Transverse colon (tissue), 4 donors: ENCODE data around the gene PCBP3.

Source experiments
- CTCF ChIP-seq, 5 experiments: fragments of 200-600 bp in 3 of 5; fragments of 450-650 bp in 2 of 5; sonication (generic) in 3 of 5; IDR thresholded peaks; 1 replicate in 2 of 5; 2 replicates in 3 of 5; pipeline ENCODE4 v1.5.1; 2016 to 2017; ENCODE audit warnings: antibody characterized with exemption in 5 of 5, inconsistent platforms in 3 of 5, mild to moderate bottlenecking in 2 of 5, moderate library complexity in 1 of 5
- EP300 ChIP-seq: sonication (generic); formaldehyde crosslinking; IDR thresholded peaks from one replicate; pipeline ENCODE4 v1.6.1; 2017; ENCODE audit warnings: antibody characterized with exemption, low read depth
- POLR2A ChIP-seq: fragments of 450-650 bp; IDR thresholded peaks from one replicate; pipeline ENCODE4 v1.6.1; 2016; ENCODE audit warnings: antibody characterized with exemption, mild to moderate bottlenecking, moderate library complexity
- POLR2AphosphoS5 ChIP-seq, 3 donors: sonication (generic); formaldehyde crosslinking; IDR thresholded peaks; one replicate each; pipeline ENCODE4 v1.6.1; 2016; ENCODE audit warnings: antibody characterized with exemption in 3 of 3

- TF ChIP-seq CTCF (IDR thresholded peaks at IDR 0.05) (no peak), POLR2AphosphoS5 (IDR thresholded peaks at IDR 0.05) (no peak), EP300 (no peak), POLR2A (no peak)
Observed at GRCh38 chr21:45935628-45936027, 292.1 kb downstream of the PCBP3 start.
